ENCODE data around the gene PLA1A.

DNA sequence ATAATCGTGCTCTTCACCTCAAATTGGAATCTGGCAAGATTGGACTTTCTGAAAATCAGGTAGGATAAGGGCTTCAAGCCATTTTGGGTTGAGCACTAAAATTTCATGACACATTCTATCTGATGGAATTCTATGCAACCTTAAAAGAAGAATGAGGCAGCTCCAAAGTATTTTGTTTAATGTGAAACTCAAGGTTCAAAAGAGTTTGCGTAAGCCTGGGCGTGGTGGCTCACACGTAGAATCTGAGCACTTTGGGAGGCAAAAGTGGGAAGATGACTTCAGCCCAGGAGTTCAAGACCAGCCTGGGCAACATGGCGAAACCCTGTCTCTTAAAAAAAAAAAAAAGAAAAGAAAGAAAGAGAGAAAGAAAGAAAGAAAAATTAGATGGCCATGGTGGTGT is 3.6 kb upstream of the PLA1A start:
- TF ChIP-seq POLR2AphosphoS5 (IDR thresholded peaks at IDR 0.05; ENCODE audit: low read depth, low read length) = no peak
- TF ChIP-seq TAF1 (IDR thresholded peaks at IDR 0.05; ENCODE audit: borderline replicate concordance, insufficient read depth, low read length) = no peak
